Lower leg skin (tissue), 4 donors: ENCODE results near the gene C1QL1. TPM values are rescaled to one million over a fixed set of nuclear protein-coding genes. Genes with fewer than 3 reads are reported as not detected.

Experiments used
- DNase-seq, 2 donors: peaks; one replicate each; pipeline ENCODE4 v3.0.0-alpha.2; 2019; ENCODE audit warnings: low spot score in 2 of 2
- H3K4me3 ChIP-seq: fragments of 200-600 bp; sonication (generic); 2 replicates; pipeline ENCODE4 v1.5.1; 2017; ENCODE audit warnings: mild to moderate bottlenecking, low read depth; ENCODE audit not compliant: poor library complexity, severe bottlenecking
- CTCF ChIP-seq, 3 donors: fragments of 450-650 bp; IDR thresholded peaks; one replicate each; pipeline ENCODE4 v1.5.1; 2016; ENCODE audit warnings: antibody characterized with exemption in 3 of 3, mild to moderate bottlenecking in 3 of 3, moderate library complexity in 2 of 3
- POLR2A ChIP-seq, 2 donors: fragments of 450-650 bp; IDR thresholded peaks; one replicate each; pipeline ENCODE4 v1.6.1; 2016 to 2017; ENCODE audit warnings: antibody characterized with exemption in 2 of 2, mild to moderate bottlenecking in 1 of 2, moderate library complexity in 1 of 2
- WGBS, 2 donors: methylation state at CpG; one replicate each; pipeline ENCODE4 v1.1.5; 2018; 5-methylcytosine and 5-hydroxymethylcytosine counted together
- intact Hi-C: fragments of 100-400 bp; cut with DNase I; formaldehyde crosslinking; loops from one replicate; pipeline ENCODE4 v1.15.0; 2023; ENCODE audit warnings: low total_unique reads
- total RNA-seq, 4 donors: library from RNA; depleted of rRNA; stranded (reverse); fragments of >200 nt; gene quantifications; one replicate each; pipeline ENCODE4 v1.1.0, GENCODE V29; 2016

Gene C1QL1
- total RNA-seq, 4 donors from 2014 or later, result 0.21 to 1.4 (median 0.73) TPM

- intact Hi-C loops, result no loop called here
- no peak for DNase-seq
- H3K4me3 ChIP-seq, result no peak overlapping the region
- TF ChIP-seq POLR2A (IDR thresholded peaks at IDR 0.05) (no peak), CTCF (IDR thresholded peaks at IDR 0.05) (no peak)
- WGBS, 2 donors, result 87 to 89% methylated on average over 4 of the region's 4 CpGs
These were observed 15.5 kb upstream of the C1QL1 start for GRCh38 chr17:44983563-44983962.

GRCh38 chr17:44982113-44982702 lies 14.1 kb upstream of the C1QL1 start:
- intact Hi-C loops, result no loop called here
- WGBS, 2 donors, result 91 to 97% methylated on average over 3 of the region's 3 CpGs
- no peak overlapping the region for H3K4me3 ChIP-seq
- no peak for DNase-seq
- TF ChIP-seq CTCF (IDR thresholded peaks at IDR 0.05) (no peak), POLR2A (IDR thresholded peaks at IDR 0.05) (no peak)

- no peak overlapping the region for H3K4me3 ChIP-seq
- TF ChIP-seq POLR2A (IDR thresholded peaks at IDR 0.05), result no peak
- TF ChIP-seq CTCF (IDR thresholded peaks at IDR 0.05), result no peak
These were observed 13.3 kb upstream of the C1QL1 start for GRCh38 chr17:44981221-44981968.

GRCh38 chr17:44979426-44979995 lies 11.4 kb upstream of the C1QL1 start:
- intact Hi-C loops, result no loop called here
- no peak for DNase-seq
- TF ChIP-seq POLR2A (IDR thresholded peaks at IDR 0.05) (no peak), CTCF (IDR thresholded peaks at IDR 0.05) (no peak)
- H3K4me3 ChIP-seq, result no peak overlapping the region
- 52 to 59% methylated on average over 8 to 9 of the region's 9 CpGs for WGBS, 2 donors

More at GRCh38 chr17:44981221-44981968, 13.3 kb upstream of the C1QL1 start:
- 53 to 56% methylated on average over 12 of the region's 12 CpGs for WGBS, 2 donors
- intact Hi-C loops, result no loop called here
- DNase-seq, result no peak

GRCh38 chr17:44978807-44979206 lies 10.7 kb upstream of the C1QL1 start:
- no peak for TF ChIP-seq CTCF (IDR thresholded peaks at IDR 0.05)
- no peak for TF ChIP-seq POLR2A (IDR thresholded peaks at IDR 0.05)
- H3K4me3 ChIP-seq, result no peak overlapping the region
- 87 to 94% methylated on average over 5 of the region's 5 CpGs for WGBS, 2 donors
- DNase-seq, result no peak
- intact Hi-C loops, result no loop called here
